DMS114 treated with DMSO at 0.1 percent for 48 hours (cell line): ENCODE data around the gene CEP128.

Source experiments
- DNase-seq: peaks from one replicate; lab custom pipeline; 2025; ENCODE audit not compliant: unreplicated experiment; lab: John Stamatoyannopoulos, UW

CEP128 gene

DNA sequence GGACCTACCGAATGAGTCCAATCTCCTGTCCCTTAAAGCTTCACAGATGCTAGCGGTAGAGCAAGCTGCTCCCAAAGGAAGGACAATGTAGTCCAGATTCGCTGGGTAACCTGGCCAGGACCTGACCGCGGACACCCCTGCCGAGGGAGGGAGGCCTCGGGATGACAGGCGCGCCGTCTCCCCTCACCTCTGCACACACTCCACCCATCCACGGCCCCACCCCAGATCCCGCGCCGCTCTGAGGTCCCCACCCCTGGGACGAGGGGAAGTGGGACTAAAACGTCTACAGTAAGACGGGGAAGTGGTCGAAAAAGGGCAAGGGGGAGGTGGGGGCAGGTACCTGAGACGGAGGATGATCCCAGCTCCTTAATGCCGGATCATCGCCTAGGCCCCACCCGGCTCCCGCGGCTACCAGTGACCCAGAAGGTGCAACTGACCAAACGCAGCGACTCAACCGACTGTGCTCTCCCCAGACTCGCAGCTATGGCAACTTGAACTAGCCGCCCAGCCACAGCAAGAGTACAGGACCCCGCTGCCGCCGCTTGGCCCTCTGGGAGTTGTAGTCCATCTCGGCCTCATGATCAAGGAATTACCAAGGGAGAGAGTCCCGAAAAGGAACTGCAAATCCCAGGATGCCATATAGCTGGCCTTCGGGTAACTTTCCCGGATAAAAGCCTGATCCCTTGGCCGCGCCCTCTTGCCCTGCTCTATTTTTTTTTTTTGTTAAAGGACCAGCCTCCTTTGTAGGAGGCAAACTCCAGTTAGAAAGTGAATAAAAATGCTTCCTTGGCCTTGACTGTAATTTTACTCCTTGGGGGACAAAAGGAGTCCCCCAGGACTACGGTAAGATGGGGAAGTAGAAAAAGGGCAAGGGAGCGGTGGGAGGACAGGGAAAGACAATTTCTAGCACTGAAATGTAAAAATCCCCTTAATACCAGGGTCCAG lies at the start of gene CEP128:
TSS of gene CEP128 (minus strand) at position 498 of the 945 bp plus-strand sequence.
- peak; percentile 92 for DNase-seq

- no peak for DNase-seq
Observed at GRCh38 chr14:80988735-80989429, 47.3 kb upstream of the CEP128 start.

GRCh38 chr14:80988192-80988591 lies 46.7 kb upstream of the CEP128 start:
- no peak for DNase-seq

DNA sequence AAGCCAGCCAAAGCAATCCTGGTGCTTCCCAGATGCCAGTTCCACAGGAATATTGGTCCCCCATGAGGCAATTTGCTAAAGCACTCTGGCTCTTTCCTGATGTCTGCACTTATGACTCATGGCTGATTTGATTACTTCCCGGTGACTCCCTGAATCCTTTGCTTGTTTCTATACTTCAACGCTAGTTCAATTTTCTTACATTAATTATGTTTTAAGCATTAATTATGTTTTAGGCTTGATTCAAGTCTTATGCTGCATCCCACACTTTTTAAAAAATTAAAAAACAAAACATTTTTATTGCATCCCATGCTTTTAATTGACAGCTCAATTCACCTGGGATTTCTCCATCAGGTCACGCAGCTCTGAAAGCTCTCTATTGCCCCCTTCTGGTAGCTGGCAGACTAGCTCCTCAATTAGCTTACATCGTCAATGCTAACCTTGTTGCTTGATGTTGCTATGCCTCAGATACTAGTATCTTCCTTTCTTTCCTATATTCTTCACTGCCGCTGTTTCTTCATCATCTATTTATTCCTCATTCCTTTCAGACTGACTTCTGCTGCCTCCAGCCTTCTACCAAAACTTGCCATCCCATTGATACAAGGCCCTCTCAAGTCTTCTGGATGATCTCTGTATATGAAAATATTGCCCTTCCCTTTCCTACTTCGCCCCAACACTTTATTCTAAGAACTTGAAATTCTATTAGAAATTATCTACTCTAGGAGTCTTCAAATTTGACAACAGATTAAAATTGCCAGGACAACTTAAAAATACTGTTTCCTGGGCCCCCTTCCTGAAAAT lies 45.9 kb upstream of the CEP128 start:
- peak; percentile 35 for DNase-seq

GRCh38 chr14:80982711-80983110 lies 41.2 kb upstream of the CEP128 start:
- no peak for DNase-seq

- DNase-seq: no peak
Observed at GRCh38 chr14:80981673-80982072, 40.1 kb upstream of the CEP128 start.

DNA sequence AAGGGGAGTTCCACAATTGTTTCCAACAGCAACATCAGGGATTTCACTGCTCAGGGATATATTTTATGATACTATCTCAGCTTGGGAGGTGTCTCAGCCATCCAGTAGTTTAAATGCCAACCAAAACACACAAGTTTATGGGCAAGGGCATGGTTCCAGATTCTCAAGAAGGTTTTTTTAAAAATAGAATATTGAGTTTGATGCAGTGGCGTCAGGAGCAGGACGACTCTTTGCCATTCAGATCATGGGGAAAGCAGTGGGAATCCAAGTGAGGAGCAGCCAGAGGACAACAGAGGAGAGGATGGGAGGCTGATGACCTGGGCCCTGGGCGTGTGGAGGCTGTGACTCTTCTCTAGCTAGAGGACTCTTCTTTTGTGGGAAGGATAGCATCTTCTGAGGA lies 39.6 kb upstream of the CEP128 start:
- no peak for DNase-seq

GRCh38 chr14:80979951-80980350 lies 38.4 kb upstream of the CEP128 start:
- DNase-seq: no peak

GRCh38 chr14:80978403-80978802 lies 36.9 kb upstream of the CEP128 start:
- DNase-seq: no peak

- no peak for DNase-seq
Observed at GRCh38 chr14:80977221-80977620, 35.7 kb upstream of the CEP128 start.

DNA sequence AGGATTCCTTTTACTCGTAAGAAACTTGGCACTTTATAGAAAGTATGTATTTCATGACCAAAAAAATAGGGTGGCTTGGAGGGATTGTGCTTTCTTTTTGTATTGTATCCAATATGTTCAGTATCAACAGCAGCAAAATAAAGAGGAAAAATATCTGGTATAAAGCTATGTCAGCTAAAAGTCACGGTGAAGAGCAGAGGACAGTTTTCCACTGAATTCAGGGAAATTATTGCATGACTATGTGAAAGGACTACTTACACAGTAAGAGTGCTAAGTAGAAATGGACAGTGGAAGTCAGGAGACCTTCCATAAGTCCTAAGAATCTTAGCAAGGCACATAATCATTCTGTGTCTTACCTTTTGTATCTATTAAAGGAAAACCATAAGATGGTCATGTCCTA lies 33.1 kb upstream of the CEP128 start:
- no peak for DNase-seq

- no peak for DNase-seq
Observed at GRCh38 chr14:80973931-80974641, 32.5 kb upstream of the CEP128 start.

GRCh38 chr14:80965037-80965436 lies 23.5 kb upstream of the CEP128 start:
- no peak for DNase-seq

- no peak for DNase-seq
Observed at GRCh38 chr14:80959496-80959895, 18.0 kb upstream of the CEP128 start.

DNA sequence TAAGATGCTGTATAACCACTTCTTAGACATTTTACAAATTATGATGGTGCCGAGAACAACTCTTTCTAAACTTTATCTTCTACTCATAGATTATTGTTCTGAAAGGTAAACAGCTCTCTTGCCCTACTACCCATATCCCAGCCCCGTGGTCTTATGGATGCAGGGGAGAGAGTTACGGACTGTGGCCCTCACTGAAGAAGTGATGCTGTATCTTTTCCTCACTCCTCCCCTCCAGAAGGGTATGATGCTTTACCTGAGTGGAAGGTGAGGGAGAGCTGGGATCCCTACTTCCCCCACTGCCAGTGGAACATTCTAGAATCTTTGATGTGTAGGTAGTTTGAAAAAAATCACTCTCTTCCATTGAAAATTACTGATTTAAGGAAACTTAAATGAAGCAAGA lies 17.4 kb upstream of the CEP128 start:
- DNase-seq: no peak

DNA sequence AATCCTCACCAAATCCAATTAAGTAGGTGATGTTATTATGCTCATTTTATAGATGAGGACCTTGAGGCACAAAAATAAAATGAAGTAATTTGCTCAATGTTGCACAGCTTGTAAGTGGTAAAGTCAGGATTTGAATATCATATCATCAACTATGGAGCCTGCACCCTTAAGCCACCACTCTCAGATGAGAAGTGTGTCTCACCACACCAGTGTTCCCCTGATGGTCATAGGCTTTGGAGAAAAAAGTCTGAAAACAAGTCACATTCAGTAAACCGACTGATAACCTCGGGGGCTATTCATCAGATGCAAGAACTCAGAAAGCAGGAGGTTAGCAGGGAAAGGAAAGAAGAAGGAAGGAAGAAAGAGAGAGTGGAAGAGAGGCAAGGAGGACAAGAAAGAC lies 16.7 kb upstream of the CEP128 start:
- DNase-seq: no peak

DNA sequence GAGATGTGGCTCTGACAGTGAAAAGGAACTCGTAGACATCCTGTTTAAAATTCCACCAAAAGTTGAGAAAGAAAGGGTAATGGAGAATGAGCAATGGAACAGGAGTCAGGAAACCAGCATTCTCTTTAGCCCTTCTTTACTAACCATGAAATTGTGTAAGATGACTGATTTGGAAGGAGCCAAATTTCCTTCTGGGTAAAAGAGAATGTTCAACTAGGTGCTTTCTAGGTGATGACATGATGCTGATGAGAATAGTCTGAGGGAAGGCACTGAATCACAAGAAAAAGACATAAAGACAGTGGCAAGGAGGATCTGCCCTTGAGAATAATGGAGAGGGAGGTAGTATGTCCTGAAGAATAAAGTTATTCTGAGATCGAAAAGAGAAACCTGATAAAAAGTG lies 16.1 kb upstream of the CEP128 start:
- no peak for DNase-seq

GRCh38 chr14:80956922-80957321 lies 15.4 kb upstream of the CEP128 start:
- DNase-seq: no peak

GRCh38 chr14:80956102-80956501 lies 14.6 kb upstream of the CEP128 start:
- DNase-seq: no peak

- DNase-seq: no peak
Observed at GRCh38 chr14:80955416-80955941, 13.9 kb upstream of the CEP128 start, which contains the start of gene TSHR. TSS of gene TSHR (plus strand) at chr14:80955621. CDS start at chr14:80955681, 60 bp downstream.
